ENCODE data around the gene PARN.
"Not testable (repeated sequence)": the region's sequence is repeated elsewhere in the genome, so short reads cannot be mapped to it uniquely, and the experiment has no call there.

The PARN gene

DNA sequence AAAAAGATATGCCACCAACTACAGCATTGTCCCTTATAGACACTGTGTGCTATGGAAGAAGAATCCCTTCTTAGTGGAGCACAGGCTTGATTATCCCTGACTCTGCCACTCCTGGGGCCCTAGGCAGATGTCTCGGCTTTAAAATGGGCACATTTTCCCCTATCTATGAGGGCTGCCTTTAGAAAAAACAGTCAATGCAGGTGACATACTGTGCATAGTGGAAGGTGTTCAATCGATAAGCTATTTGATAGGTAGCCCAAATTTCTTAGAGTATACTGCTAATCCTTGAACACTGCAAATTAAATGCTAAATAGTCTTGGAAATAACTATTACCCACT, 64.4 kb downstream of the PARN start:
- no peaks in the 10 kb centered on the region for H3K27me3 Mint-ChIP-seq
- no peak overlapping the region for H3K27ac Mint-ChIP-seq
- peaks cover 10% of the 10 kb centered on the region for H3K4me1 Mint-ChIP-seq
- H3K4me3 Mint-ChIP-seq, result no peak overlapping the region
- H3K9me3 Mint-ChIP-seq, result no peaks in the 10 kb centered on the region
- DNase-seq (no peak), ATAC-seq (no peak)

DNA sequence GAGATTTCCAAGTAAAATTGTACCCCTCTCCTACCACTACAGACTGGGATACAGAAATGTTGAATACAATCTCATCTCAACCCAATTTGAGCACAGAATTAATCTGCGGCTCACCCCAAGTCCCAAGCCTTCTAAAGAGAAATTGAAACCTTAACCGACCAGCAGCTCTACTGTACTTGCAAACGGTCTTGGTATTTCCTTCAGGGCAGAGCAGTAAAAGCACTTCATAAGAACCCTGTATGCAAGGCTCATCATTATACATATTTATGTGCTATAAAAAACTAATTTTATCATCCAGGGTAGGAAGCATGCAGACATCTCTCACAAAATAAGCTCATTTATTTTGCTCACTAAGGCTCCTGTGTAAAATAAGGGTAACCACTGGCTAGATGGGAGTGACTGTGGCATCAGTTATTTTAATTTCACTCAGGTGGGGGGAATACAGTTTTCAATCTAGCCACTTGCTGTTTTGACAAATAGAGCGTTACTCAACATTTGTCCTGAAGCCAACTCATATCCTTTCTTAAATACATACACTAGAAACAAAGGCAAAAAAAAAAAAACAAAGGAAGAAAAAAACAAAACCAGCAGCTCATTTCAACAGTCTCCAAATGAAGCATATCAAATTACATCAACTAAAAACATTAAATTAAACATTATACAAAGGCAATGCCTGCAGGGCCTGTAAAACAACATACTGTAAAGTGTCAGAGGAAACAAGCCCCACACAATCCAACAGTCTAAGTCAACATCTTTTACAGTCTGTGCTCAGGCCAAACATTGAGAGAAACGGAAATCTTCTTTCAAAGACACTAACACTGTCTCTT, 65.0 kb downstream of the PARN start:
- H3K27ac Mint-ChIP-seq, result peak overlapping the region in 1 of 2 donors; percentile 2
- no peak for DNase-seq
- no peak overlapping the region for H3K4me3 Mint-ChIP-seq

DNA sequence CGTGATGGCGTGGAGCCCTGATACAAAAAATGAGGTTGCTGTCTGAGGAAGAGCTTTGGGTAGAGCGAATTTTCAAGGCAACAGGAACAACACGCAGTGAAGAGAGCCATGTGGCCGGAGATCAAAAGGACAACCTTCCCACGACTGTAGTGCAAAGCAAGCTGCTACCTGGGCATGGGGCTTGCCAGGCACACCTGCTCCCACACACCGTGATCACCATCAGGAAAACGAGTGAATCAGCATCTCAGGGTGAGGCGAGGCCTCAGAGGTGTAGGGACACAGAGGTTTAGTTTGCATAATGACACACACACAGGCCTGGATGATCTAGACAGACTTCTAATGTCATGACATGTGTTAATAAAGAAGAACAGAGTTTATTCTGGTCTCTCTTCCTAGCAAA, 65.7 kb downstream of the PARN start:
- Mint-ChIP-seq H3K4me1 (peaks cover 10% of the 10 kb centered on the region), H3K27ac (no peak overlapping the region), H3K27me3 (no peaks in the 10 kb centered on the region), H3K9me3 (no peaks in the 10 kb centered on the region), H3K4me3 (no peak overlapping the region)
- DNase-seq (no peak), ATAC-seq (no peak)

More for the DNA sequence above, 65.0 kb downstream of the PARN start:
- H3K4me1 Mint-ChIP-seq, result peaks cover 10% of the 10 kb centered on the region
- no peak for ATAC-seq
- H3K27me3 Mint-ChIP-seq, result no peaks in the 10 kb centered on the region
- no peaks in the 10 kb centered on the region for H3K9me3 Mint-ChIP-seq

DNA sequence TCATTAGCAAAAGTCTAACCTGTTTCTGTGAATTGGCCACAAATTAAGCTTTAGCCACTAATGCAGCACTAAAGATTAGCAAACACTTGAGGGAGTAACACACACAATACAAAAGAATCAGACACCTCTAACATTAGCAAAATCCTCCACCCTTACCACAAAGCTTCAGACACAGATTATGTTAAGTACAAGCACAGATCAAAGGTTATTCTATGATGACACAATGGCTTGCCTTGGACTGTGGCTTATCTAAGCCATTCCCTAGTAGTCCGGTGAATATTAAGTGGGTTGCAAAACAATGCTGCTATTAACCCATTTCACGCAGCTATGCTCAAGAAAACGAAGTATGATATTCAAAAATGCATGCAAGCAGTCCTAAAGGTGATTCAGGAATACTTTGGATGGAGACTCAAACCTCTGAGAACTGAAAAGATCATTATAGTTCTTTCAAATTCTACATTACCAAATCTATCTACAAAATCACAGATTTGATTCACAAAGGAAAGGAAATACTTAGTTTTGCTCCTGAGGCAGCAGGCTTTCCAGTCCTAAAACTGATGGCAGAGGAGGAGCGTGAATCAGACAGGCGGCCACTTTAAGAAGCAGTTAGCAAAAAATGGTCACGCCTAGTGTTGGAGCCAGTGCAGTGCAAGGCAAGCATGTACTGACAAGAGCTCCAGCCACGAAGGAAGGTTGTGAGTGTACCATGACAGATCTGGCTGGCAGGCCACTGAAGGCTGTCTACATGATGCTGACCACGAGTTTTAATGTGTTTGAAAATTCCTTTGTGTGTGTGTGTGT, 67.2 kb downstream of the PARN start:
- no peak overlapping the region for H3K27ac Mint-ChIP-seq
- H3K4me1 Mint-ChIP-seq, result peaks cover 10% of the 10 kb centered on the region
- H3K4me3 Mint-ChIP-seq, result no peak overlapping the region
- no peaks in the 10 kb centered on the region for H3K27me3 Mint-ChIP-seq
- DNase-seq (no peak), ATAC-seq (no peak)
- H3K9me3 Mint-ChIP-seq, result no peaks in the 10 kb centered on the region

DNA sequence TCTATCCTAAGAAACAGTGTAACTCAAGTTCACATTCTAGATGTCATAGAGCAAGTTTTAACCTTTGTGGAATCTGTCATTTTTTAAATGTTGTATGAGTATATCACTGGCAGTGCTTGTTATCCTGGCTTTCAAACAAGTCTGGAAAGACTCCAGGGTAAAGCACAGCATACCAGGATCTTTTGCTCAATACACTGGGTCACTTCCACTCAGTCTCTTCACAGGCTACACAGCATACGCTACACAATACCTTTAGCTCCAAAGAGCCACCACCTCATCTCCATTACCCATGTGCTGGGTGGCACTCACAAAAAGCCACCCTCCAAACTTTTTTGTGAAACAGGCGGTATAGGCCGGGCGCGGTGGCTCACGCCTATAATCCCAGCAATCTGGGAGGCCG, 69.5 kb downstream of the PARN start:
- Mint-ChIP-seq H3K9me3 (no peaks in the 10 kb centered on the region), H3K4me1 (peaks cover 10% of the 10 kb centered on the region), H3K4me3 (no peak overlapping the region), H3K27me3 (no peaks in the 10 kb centered on the region), H3K27ac (no peak overlapping the region)
- DNase-seq, result no peak
- no peak for ATAC-seq

DNA sequence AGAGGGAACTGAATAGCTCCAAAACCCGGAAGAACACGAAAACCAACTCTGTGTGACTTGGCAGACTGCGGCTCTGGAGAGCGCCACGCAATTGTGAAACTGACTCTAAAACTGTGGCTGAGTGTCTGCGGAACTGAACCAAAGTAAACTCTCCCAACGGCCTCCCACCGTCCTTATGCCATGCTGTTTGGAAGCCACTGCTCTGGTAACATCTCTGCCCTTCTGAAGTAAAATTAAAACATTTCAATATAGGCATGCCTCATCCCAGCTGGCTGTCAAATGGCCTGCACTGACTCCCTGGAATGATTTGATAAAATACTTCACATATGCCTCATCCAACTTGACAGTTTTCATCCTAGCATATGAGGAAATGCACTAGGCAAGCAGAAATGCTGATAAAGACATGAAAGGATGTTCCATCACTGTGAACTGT, 70.2 kb downstream of the PARN start:
- ATAC-seq (no peak), DNase-seq (no peak)
- H3K4me1 Mint-ChIP-seq, result peaks cover 4% of the 10 kb centered on the region
- no peak overlapping the region for H3K4me3 Mint-ChIP-seq
- H3K27me3 Mint-ChIP-seq, result no peaks in the 10 kb centered on the region
- H3K27ac Mint-ChIP-seq, result peak overlapping the region in 1 of 2 donors; percentile 43
- no peaks in the 10 kb centered on the region for H3K9me3 Mint-ChIP-seq

DNA sequence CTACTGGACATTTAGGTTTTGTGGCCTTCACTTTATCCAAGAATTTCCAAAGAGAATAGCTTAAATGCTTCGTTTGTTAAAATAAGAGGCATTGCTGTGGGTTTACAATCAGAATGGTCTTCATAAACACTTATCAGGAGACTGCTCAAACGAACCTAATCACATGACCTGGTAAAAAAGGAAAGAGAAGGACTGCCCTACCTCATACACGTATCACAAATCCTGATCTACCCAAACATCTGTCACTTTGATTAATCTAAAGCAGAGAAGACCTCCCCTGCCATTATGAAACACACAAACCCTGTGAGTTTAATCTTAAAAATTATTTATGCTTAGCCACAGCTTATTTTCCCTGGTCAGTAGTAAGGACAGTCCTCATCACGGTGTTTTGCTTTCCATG, 76.6 kb downstream of the PARN start:
- DNase-seq (no peak), ATAC-seq (no peak)
- Mint-ChIP-seq H3K27me3 (no peaks in the 10 kb centered on the region), H3K9me3 (no peaks in the 10 kb centered on the region), H3K27ac (no peak overlapping the region), H3K4me3 (no peak overlapping the region), H3K4me1 (no peaks in the 10 kb centered on the region)

DNA sequence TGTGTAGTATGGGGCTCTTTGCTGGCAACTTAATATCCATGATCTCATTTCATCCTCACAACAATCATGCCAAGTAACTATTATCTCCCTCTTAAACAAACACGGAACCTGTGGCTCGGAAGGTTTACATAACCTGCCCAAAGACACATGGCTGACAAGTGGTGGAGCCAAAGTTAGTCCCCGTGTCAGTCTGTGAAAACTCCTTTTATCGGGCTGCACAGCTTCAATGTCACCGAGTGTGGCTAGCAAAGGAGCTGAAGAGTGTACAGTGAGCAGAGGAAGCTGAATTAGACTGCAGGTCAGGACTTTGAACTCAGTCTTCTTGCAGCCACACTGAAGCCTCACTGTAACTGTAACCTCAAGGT, 80.3 kb downstream of the PARN start:
- no peak overlapping the region for H3K27ac Mint-ChIP-seq
- no peaks in the 10 kb centered on the region for H3K27me3 Mint-ChIP-seq
- H3K9me3 Mint-ChIP-seq, result no peaks in the 10 kb centered on the region
- no peak overlapping the region for H3K4me3 Mint-ChIP-seq
- ATAC-seq, result no peak
- H3K4me1 Mint-ChIP-seq, result no peaks in the 10 kb centered on the region
- no peak for DNase-seq

DNA sequence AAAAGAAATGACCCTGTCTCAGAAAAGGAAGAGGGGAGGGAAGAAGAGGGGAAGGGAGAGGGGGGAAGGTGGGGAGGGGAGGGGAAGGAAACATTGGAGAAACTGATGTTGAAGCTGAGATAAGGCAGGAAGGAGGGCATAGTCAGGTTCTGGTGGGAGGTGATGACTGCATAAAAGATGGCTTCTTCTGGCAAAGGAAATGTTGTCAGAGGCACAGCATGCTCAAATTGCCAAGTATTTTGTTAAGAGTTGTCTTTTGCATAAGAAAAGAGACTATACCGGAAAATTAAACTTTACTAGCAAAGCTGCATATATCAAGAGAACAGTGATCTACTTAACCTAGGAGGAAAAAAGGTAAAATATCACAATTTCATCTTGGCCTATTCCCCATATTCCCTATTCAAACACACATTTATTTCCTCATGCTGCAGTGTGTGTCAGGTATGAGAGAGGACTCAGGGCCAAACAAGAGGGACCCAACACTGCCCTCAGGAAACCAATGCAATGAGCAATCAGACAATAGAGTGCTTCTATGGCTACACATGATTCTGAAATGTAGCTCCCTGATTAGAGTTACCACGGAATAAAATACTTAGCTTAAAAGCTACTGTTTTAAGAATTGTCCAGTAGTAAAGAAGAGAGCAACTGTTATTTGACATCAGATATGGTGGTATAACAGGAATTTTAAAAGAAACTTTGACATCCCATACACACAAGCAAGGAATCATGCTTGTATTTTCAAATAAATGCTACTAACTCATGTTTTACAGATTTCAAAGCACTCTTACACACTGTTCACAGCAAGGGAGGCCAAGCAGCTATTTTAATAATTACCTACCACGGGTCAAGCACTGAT, 80.9 kb downstream of the PARN start:
- Mint-ChIP-seq H3K27me3 (no peaks in the 10 kb centered on the region), H3K4me3 (no peak overlapping the region)

DNA sequence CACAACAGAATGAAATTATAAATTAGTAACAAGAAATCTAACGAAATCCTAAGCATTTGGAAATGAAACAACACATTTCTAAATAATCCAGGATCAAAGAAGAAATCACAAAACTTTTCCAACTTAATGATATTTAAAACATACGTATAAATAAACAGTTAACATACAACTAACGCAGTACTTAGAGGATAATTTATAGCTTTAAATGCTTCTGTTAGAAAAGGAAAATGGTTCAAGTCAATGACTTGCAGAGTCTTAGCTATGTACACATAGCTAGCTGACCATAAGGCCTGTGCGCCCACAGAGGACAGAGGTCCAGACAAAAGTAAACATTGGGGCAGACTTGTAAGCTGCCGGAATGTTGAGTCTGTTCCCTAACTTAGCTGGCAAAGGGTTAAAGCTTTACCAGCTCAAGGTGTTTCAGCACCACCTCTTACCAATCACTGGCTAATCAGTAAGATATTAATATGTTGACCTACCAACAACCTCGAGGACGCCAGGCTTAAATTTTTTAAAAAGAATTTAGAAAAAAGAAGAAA, 84.6 kb downstream of the PARN start:
- ATAC-seq (no peak), DNase-seq (no peak)
- Mint-ChIP-seq H3K4me1 (no peaks in the 10 kb centered on the region), H3K27me3 (no peaks in the 10 kb centered on the region), H3K27ac (no peak overlapping the region), H3K4me3 (no peak overlapping the region), H3K9me3 (peaks cover 0 to 9% of the 10 kb centered on the region in 2 donors)

More for the DNA sequence above, 80.9 kb downstream of the PARN start:
- ATAC-seq, result no peak
- H3K27ac Mint-ChIP-seq, result no peak overlapping the region
- no peak for DNase-seq
- H3K9me3 Mint-ChIP-seq, result no peaks in the 10 kb centered on the region
- no peaks in the 10 kb centered on the region for H3K4me1 Mint-ChIP-seq

DNA sequence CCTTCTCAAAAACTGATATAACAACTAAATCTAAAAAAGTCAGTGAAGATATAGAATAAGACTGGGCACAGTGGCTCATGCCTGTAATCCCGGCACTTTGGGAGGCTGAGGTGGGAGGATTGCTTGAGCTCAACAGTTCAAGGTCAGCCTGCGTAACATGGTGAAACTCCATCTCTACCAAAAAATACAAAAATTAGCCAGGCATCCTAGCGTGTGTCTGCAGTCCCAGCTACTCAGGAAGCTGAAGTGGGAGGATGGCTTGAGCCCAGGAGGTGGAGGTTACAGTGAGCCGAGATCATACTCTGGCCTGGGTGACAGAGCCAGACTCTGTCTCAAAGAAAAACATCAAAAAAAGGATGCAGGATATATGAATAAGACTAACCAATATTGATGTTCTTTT, 85.2 kb downstream of the PARN start:
- not testable (repeated sequence) for DNase-seq, H3K4me1 Mint-ChIP-seq, ATAC-seq, H3K4me3 Mint-ChIP-seq, H3K27ac Mint-ChIP-seq, H3K27me3 Mint-ChIP-seq, H3K9me3 Mint-ChIP-seq

DNA sequence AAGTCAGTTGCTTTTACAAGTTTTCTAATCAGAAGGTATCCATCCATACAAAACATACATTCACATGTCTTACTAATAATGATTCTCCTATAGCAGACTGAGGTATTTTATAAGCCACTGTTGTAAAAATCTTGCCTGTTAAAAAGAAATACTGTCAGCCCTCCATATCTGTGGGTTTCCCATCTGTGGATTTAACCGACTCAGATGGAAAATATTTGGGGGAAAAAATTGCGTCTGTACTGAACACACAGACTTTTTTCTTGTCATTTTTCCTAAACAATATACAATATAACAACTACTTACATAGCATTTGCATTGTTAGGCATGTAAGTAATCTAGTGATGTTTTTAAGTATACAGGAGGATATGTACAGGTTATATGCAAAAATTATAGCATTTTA, 90.4 kb downstream of the PARN start:
- no peak overlapping the region for H3K4me3 Mint-ChIP-seq
- ATAC-seq (no peak), DNase-seq (no peak)
- no peaks in the 10 kb centered on the region for H3K27me3 Mint-ChIP-seq
- H3K4me1 Mint-ChIP-seq, result no peaks in the 10 kb centered on the region
- H3K27ac Mint-ChIP-seq, result no peak overlapping the region
- H3K9me3 Mint-ChIP-seq, result peaks cover 0 to 9% of the 10 kb centered on the region in 2 donors

DNA sequence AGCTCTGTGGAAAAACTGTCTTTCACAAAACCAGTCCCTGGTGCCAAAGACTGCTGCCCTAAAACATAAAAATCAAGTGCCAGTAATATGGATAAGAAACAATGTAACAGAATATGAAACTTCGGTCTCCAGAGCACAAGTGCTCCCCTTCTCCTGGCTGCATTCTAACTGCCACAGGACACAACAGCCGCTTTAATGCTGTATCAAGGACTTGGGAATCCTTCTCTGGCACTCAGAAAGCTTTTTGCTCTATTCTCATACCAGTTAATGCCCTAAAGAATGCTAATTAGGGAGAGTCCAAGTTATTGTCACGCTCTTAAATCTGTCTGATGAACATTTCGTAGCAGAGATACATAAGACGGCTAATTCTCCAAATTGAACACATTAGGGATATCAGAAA, 90.9 kb downstream of the PARN start:
- Mint-ChIP-seq H3K27ac (no peak overlapping the region), H3K4me3 (no peak overlapping the region), H3K27me3 (no peaks in the 10 kb centered on the region), H3K4me1 (no peaks in the 10 kb centered on the region), H3K9me3 (peaks cover 0 to 9% of the 10 kb centered on the region in 2 donors)
- ATAC-seq, result no peak
- no peak for DNase-seq

DNA sequence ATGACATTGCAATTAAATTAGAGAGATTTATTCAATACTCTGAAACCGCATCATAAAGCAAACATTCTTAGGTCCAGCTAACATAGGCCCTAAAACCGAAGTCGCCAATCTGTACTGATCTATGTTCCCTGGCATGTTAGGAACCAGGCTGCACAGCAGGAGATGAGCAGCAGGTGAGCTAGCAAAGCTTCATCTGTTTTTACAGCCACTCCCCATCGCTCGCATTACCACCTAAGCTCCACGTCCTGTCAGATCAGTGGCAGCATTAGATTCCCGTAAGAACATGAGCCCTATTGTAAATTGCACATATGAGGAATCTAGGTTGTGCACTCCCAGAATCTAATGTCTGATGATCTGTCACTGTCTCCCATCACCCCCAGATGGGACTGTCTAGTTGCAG, 91.5 kb downstream of the PARN start:
- Mint-ChIP-seq H3K27ac (no peak overlapping the region), H3K4me1 (no peaks in the 10 kb centered on the region), H3K4me3 (no peak overlapping the region), H3K9me3 (peaks cover 2 to 13% of the 10 kb centered on the region in 2 donors), H3K27me3 (no peaks in the 10 kb centered on the region)
- no peak for ATAC-seq
- no peak for DNase-seq

DNA sequence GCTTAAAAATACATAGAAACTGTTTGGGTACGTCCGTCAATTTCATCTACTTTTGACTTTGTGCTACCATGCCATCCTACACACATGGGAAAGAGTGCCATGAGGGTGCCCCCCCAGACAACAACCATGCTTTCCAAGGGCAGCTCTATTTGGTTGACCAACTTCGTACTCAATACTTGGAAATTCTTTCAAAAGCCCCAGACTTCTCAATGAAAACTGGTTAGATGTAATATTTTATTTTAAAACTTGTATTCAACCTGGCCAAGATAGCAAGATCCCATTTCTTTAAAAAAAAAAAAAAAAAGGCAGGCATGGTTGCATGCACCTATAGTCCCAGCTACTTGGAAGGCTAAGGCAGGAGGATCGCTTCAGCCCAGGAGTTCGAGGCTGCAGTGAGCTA, 98.4 kb downstream of the PARN start:
- H3K9me3 Mint-ChIP-seq, result peaks cover 4 to 10% of the 10 kb centered on the region in 2 donors
- peaks cover 5% of the 10 kb centered on the region for H3K4me1 Mint-ChIP-seq
- DNase-seq, result no peak
- ATAC-seq, result no peak
- H3K4me3 Mint-ChIP-seq, result no peak overlapping the region
- no peaks in the 10 kb centered on the region for H3K27me3 Mint-ChIP-seq
- no peak overlapping the region for H3K27ac Mint-ChIP-seq
